HCT116 (cell line): ENCODE results near the gene UCHL5. TPM values are rescaled to one million over a fixed set of nuclear protein-coding genes. Genes with fewer than 3 reads are reported as not detected.

Source experiments
- ATAC-seq: fragments of 200-7000 bp; cut with Tn5 transposase; 2 replicates; pipeline ENCODE4 v1.9.1; 2020; ENCODE audit warnings: mild to moderate bottlenecking, moderate library complexity
- BruUV-seq: library from RNA; stranded (reverse); fragments of 400-500 nt; replicated peaks from 2 replicates; lab custom pipeline; 2021; lab: Mats Ljungman, UMichigan
- CTCF ChIA-PET: fragments of 300-600 bp; sonication (Branson Sonifier 250); formaldehyde crosslinking; loops from one replicate; lab custom pipeline; 2021; ENCODE audit warnings: antibody characterized with exemption; lab: Charles Lee
- POLR2A ChIA-PET: fragments of 300-600, 350-600 bp; sonication (Branson Sonifier 250); formaldehyde crosslinking; loops from one replicate; lab custom pipeline; 2021; ENCODE audit warnings: antibody characterized with exemption; lab: Charles Lee
- RAD21 ChIA-PET, 2 experiments: fragments of 300-600 bp; sonication (Branson Sonifier 250); formaldehyde crosslinking; loops; one replicate each; lab custom pipeline; 2023; ENCODE audit warnings: low total read pairs in 2 of 2; ENCODE audit not compliant: uncharacterized antibody in 2 of 2, unreplicated experiment in 2 of 2, low non-redundant PET in 1 of 2; lab: Charles Lee
- DNase-seq: peaks from one replicate; pipeline ENCODE4 v3.0.0-alpha.2; 2010; ENCODE audit warnings: low read depth, low spot score
- H2AFZ ChIP-seq: fragments of 200-600 bp; shearing (Covaris generic), sonication (generic); 2 replicates; pipeline ENCODE4 v1.6.1; 2017; ENCODE audit warnings: low read depth, mixed run types, mixed read lengths, antibody characterized with exemption, low read length; ENCODE audit not compliant: poor library complexity, severe bottlenecking
- H3K27ac ChIP-seq: 2 replicates; pipeline ENCODE4 v1.5.1; 2012; ENCODE audit warnings: low read depth, low read length
- H3K27me3 ChIP-seq: fragments of 200-600 bp; sonication (generic); 2 replicates; pipeline ENCODE4 v1.6.1; 2016; ENCODE audit warnings: mixed run types, low read length, mixed read lengths; ENCODE audit not compliant: insufficient read depth
- H3K36me3 ChIP-seq, 2 experiments: fragments of 200-500 bp in 1 of 2; fragments of 200-600 bp in 1 of 2; sonication (Bioruptor generic) in 1 of 2; sonication (generic) in 1 of 2; 2 replicates each; pipeline versions ENCODE4 v1.5.1 to v1.6.1; 2014 to 2016; ENCODE audit warnings: low read length in 2 of 2, inconsistent platforms in 1 of 2, mixed read lengths in 1 of 2, mixed run types in 1 of 2; ENCODE audit not compliant: insufficient read depth in 2 of 2, control insufficient read depth in 1 of 2
- H3K4me1 ChIP-seq, 2 experiments: fragments of 200-600 bp in 1 of 2; sonication (generic) in 1 of 2; 2 replicates each; pipeline versions ENCODE4 v1.5.1 to v1.6.1; 2012 to 2017; ENCODE audit warnings: low read length in 2 of 2, inconsistent platforms in 1 of 2, mild to moderate bottlenecking in 1 of 2, mixed read lengths in 1 of 2, mixed run types in 1 of 2, moderate library complexity in 1 of 2; ENCODE audit not compliant: insufficient read depth in 2 of 2, control insufficient read depth in 1 of 2
- H3K4me2 ChIP-seq: fragments of 200-600 bp; sonication (generic); 2 replicates; pipeline ENCODE4 v1.6.1; 2017; ENCODE audit warnings: mixed run types, low read length, mixed read lengths
- H3K4me3 ChIP-seq, 2 experiments: fragments of 200-600 bp in 1 of 2; sonication (generic) in 1 of 2; replicated peaks in 1 of 2; 2 replicates each; pipeline ENCODE4 v1.5.1; 2011 to 2016; ENCODE audit warnings: low read length in 2 of 2, control low read depth in 1 of 2, low read depth in 1 of 2, mild to moderate bottlenecking in 1 of 2, mixed read lengths in 1 of 2, mixed run types in 1 of 2
- H3K79me2 ChIP-seq: fragments of 200-600 bp; sonication (generic); 2 replicates; pipeline ENCODE4 v1.6.1; 2017; ENCODE audit warnings: mild to moderate bottlenecking, mixed run types, low read length, moderate library complexity, mixed read lengths; ENCODE audit not compliant: insufficient read depth
- H3K9ac ChIP-seq: fragments of 200-600 bp; sonication (generic); 2 replicates; pipeline ENCODE4 v1.6.1; 2016; ENCODE audit warnings: low read length, mixed read lengths
- H3K9me2 ChIP-seq: fragments of 200-600 bp; sonication (generic), shearing (Covaris generic); 2 replicates; pipeline ENCODE4 v1.6.1; 2017; ENCODE audit warnings: mixed run types, mild to moderate bottlenecking, moderate library complexity; ENCODE audit not compliant: insufficient read depth
- H3K9me3 ChIP-seq, 2 experiments: fragments of 200-500 bp in 1 of 2; fragments of 200-600 bp in 1 of 2; sonication (Bioruptor generic) in 1 of 2; sonication (generic) in 1 of 2; 2 replicates each; pipeline ENCODE4 v1.6.1; 2014 to 2017; ENCODE audit warnings: low read length in 2 of 2, mixed read lengths in 2 of 2, inconsistent platforms in 1 of 2, low read depth in 1 of 2, mild to moderate bottlenecking in 1 of 2, mixed run types in 1 of 2, moderate library complexity in 1 of 2; ENCODE audit not compliant: control insufficient read depth in 1 of 2, insufficient read depth in 1 of 2
- H4K20me1 ChIP-seq: fragments of 200-600 bp; sonication (generic), shearing (Covaris generic); 2 replicates; pipeline ENCODE4 v1.6.1; 2017; ENCODE audit warnings: mixed run types, mild to moderate bottlenecking, moderate library complexity; ENCODE audit not compliant: insufficient read depth
- CBX3 ChIP-seq: IDR thresholded peaks from 2 replicates; pipeline ENCODE4 v1.6.1; 2012; ENCODE audit warnings: low read depth
- CEBPB ChIP-seq: IDR thresholded peaks from 2 replicates; pipeline ENCODE4 v1.6.1; 2012; ENCODE audit warnings: low read depth
- EZH2phosphoT487 ChIP-seq: fragments of 200-600 bp; IDR thresholded peaks from 2 replicates; pipeline ENCODE4 v1.6.1; 2018; ENCODE audit warnings: antibody characterized with exemption, borderline replicate concordance
- FOSL1 ChIP-seq: IDR thresholded peaks from 2 replicates; pipeline ENCODE4 v1.6.1; 2012; ENCODE audit warnings: low read depth
- JUND ChIP-seq: IDR thresholded peaks from 2 replicates; pipeline ENCODE4 v1.6.1; 2012
- POLR2A ChIP-seq: IDR thresholded peaks from 2 replicates; pipeline ENCODE4 v1.7.0; 2011; ENCODE audit warnings: borderline replicate concordance; ENCODE audit not compliant: insufficient read depth, insufficient read length; ENCODE audit errors: extremely low read depth
- POLR2AphosphoS5 ChIP-seq: IDR thresholded peaks from 2 replicates; pipeline ENCODE4 v1.6.1; 2011; ENCODE audit warnings: mild to moderate bottlenecking, low read depth, low read length, moderate library complexity
- RAD21 ChIP-seq: IDR thresholded peaks from 2 replicates; pipeline ENCODE4 v1.6.1; 2012; ENCODE audit warnings: low read depth, mild to moderate bottlenecking
- REST ChIP-seq: IDR thresholded peaks from 2 replicates; pipeline ENCODE4 v1.6.1; 2012; ENCODE audit warnings: low read depth
- SIN3A ChIP-seq: IDR thresholded peaks from 2 replicates; pipeline ENCODE4 v1.6.1; 2012; ENCODE audit warnings: low read depth
- SP1 ChIP-seq: IDR thresholded peaks from 2 replicates; pipeline ENCODE4 v1.6.1; 2012; ENCODE audit warnings: low read depth
- TCF7L2 ChIP-seq: IDR thresholded peaks from 2 replicates; pipeline ENCODE4 v1.7.0; 2011; ENCODE audit warnings: borderline replicate concordance, inconsistent platforms; ENCODE audit not compliant: insufficient read depth, insufficient read length; ENCODE audit errors: extremely low read depth
- YY1 ChIP-seq: IDR thresholded peaks from 2 replicates; pipeline ENCODE4 v1.6.1; 2011; ENCODE audit warnings: low read length, low read depth, moderate library complexity, mild to moderate bottlenecking; ENCODE audit not compliant: insufficient replicate concordance; ENCODE audit errors: extremely low read depth
- ZBTB33 ChIP-seq: IDR thresholded peaks from 2 replicates; pipeline ENCODE4 v1.6.1; 2011; ENCODE audit warnings: mild to moderate bottlenecking, low read length, moderate library complexity; ENCODE audit not compliant: insufficient replicate concordance; ENCODE audit errors: extremely low read depth
- ZFX ChIP-seq: fragments of 450-650 bp; IDR thresholded peaks from 2 replicates; pipeline ENCODE4 v1.6.1; 2017
- ZNF274 ChIP-seq: fragments of 200-500 bp; sonication (Bioruptor generic); IDR thresholded peaks from 2 replicates; pipeline ENCODE4 v1.6.1; 2014; ENCODE audit warnings: mild to moderate bottlenecking, low read depth, low read length, inconsistent platforms
- intact Hi-C: fragments of 100-400 bp; cut with micrococcal nuclease; formaldehyde crosslinking; loops from 2 replicates; pipeline ENCODE4 v1.10.0; 2022
- total RNA-seq: library from RNA; stranded (reverse); gene quantifications from one replicate; pipeline ENCODE4 v1.2.1, GENCODE V29; 2021; ENCODE audit not compliant: unreplicated experiment

UCHL5 gene
- total RNA-seq, 1 experiment from 2014 or later, result 75.8 TPM

- TF ChIP-seq ZBTB33, result no peak
- no peak for TF ChIP-seq JUND
- TF ChIP-seq TCF7L2, result no peak
- TF ChIP-seq CBX3, result no peak
- no peak for TF ChIP-seq POLR2A
- no peak for TF ChIP-seq CEBPB
- TF ChIP-seq SIN3A, result no peak
Observed at GRCh38 chr1:193083365-193084088, 24.4 kb upstream of the UCHL5 start (continued).

GRCh38 chr1:193079187-193079586, 20.0 kb upstream of the UCHL5 start:
- no peaks in the 10 kb centered on the region for H3K9me3 ChIP-seq
- DNase-seq (no peak), ATAC-seq (no peak)
- no peaks in the 10 kb centered on the region for H4K20me1 ChIP-seq
- H3K27me3 ChIP-seq, result no peaks in the 10 kb centered on the region
- H3K9ac ChIP-seq, result no peak overlapping the region
- POLR2A ChIA-PET, result no interaction called here
- H3K4me1 ChIP-seq, result no peaks in the 10 kb centered on the region
- H2AFZ ChIP-seq, result no peak overlapping the region
- H3K4me2 ChIP-seq, result no peak overlapping the region
- intact Hi-C loops, result no loop called here
- H3K79me2 ChIP-seq, result peaks cover 12% of the 10 kb centered on the region
- peaks cover 37 to 54% of the 10 kb centered on the region in 2 experiments for H3K36me3 ChIP-seq
- TF ChIP-seq POLR2AphosphoS5, result no peak
- no peak for TF ChIP-seq ZNF274
- TF ChIP-seq RAD21, result no peak
- no peak for TF ChIP-seq SP1
- no peak for TF ChIP-seq REST
- no peak for TF ChIP-seq ZFX
- TF ChIP-seq JUND, result no peak
- no peak for TF ChIP-seq POLR2A
- no peak for TF ChIP-seq YY1
- no peak for TF ChIP-seq FOSL1
- TF ChIP-seq TCF7L2, result no peak
- no peak for TF ChIP-seq EZH2phosphoT487
- CTCF ChIA-PET, result no interaction called here
- H3K4me3 ChIP-seq, result no peak overlapping the region
- no peak overlapping the region for H3K27ac ChIP-seq
- no peaks in the 10 kb centered on the region for H3K9me2 ChIP-seq
- RAD21 ChIA-PET, result interaction anchor here in 1 of 2 experiments (0.7 kb wide), 1 partner anchor 42 kb away, joined by 6 read pairs; no protein-coding TSS in a partner anchor
- no TSS peak for BruUV-seq
